Measurements from ENCODE around the gene PIK3R1. TPM values are rescaled to one million over a fixed set of nuclear protein-coding genes. Genes with fewer than 3 reads are reported as not detected.

Gene PIK3R1
- 29.1 TPM for polyA plus RNA-seq

DNA sequence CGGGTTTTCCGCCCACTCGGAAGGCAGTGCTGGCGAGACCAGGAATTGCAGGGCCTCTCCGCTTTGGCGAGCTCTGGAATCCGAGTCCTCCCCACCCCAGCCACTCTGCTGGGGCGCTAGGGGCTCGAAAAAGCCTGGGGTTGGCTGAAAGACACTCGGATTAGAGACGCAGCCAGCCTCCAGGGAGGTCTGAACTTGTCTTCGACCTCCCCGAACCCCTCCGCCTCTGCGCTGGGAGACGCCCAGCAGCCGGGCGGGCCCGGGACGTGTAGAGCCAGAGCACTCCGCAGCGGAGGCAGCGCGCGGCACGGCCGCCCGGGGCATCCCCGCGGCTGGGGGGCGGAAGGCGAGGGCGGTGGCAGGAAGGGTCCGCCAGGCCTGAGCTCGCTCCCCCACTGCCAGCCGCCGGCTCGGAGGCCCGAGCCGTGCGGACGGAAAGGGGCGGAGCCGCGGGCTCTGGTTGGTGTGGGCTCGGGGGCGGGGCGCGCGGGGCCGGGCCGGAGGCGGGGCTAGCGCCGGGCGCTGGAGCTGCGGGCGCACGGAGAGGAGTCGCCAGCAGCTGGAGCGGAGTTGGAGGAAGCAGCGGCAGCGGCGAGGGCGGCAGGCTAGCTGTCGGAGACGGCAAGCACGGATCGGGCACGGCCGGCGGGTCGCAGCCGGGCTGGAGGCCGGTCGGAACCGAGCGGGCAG, at the start of gene PIK3R1:
TSS of gene PIK3R1 (plus strand) at position 549 of the 690 bp plus-strand sequence. CDS start 10,920 bp downstream, outside the sequence.
- peak within 1 kb of the TSS; percentile 78 to 97 (median 97) for H3K27ac Mint-ChIP-seq
- peaks cover 11 to 38% (median 36%) of the 10 kb centered on the region in 3 donors for H3K4me1 Mint-ChIP-seq
- H3K27me3 Mint-ChIP-seq: no peaks in the 10 kb centered on the region
- peak within 1 kb of the TSS; percentile 85 to 97 (median 92) for H3K4me3 Mint-ChIP-seq
- H3K9me3 Mint-ChIP-seq: peaks cover 4 to 8% (median 6%) of the 10 kb centered on the region in 3 donors
- no peaks in the 10 kb centered on the region for H3K36me3 Mint-ChIP-seq

- no peak overlapping the region for H3K4me3 Mint-ChIP-seq
- H3K27me3 Mint-ChIP-seq: no peaks in the 10 kb centered on the region
- no peaks in the 10 kb centered on the region for H3K4me1 Mint-ChIP-seq
- H3K36me3 Mint-ChIP-seq: no peaks in the 10 kb centered on the region
- no peaks in the 10 kb centered on the region for H3K9me3 Mint-ChIP-seq
- no peak overlapping the region for H3K27ac Mint-ChIP-seq
Observed at GRCh38 chr5:68167195-68167651, 48.3 kb upstream of the PIK3R1 start.

DNA sequence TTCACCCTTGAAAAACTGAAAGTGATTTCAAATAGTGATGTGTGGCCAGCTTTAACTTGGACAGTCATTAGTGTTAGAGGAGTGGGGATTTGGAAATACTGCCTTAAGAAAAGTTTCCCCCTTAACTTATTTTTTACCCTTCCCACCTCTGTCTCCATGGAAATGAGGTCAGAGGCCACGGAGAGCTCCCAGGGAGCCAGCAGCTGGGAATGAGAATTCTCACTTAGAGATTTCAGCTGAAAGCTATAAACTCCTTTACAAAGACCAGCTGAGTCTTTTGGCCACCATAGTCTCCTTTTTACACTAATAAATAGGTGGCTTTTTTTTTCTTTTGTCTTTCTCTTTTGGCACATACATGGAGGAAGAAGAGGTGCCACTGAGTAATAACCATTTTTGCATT, 45.7 kb upstream of the PIK3R1 start:
- H3K36me3 Mint-ChIP-seq: no peaks in the 10 kb centered on the region
- H3K4me1 Mint-ChIP-seq: no peaks in the 10 kb centered on the region
- H3K4me3 Mint-ChIP-seq: no peak overlapping the region
- no peaks in the 10 kb centered on the region for H3K9me3 Mint-ChIP-seq
- peaks cover 3% of the 10 kb centered on the region for H3K27me3 Mint-ChIP-seq
- H3K27ac Mint-ChIP-seq: no peak overlapping the region

DNA sequence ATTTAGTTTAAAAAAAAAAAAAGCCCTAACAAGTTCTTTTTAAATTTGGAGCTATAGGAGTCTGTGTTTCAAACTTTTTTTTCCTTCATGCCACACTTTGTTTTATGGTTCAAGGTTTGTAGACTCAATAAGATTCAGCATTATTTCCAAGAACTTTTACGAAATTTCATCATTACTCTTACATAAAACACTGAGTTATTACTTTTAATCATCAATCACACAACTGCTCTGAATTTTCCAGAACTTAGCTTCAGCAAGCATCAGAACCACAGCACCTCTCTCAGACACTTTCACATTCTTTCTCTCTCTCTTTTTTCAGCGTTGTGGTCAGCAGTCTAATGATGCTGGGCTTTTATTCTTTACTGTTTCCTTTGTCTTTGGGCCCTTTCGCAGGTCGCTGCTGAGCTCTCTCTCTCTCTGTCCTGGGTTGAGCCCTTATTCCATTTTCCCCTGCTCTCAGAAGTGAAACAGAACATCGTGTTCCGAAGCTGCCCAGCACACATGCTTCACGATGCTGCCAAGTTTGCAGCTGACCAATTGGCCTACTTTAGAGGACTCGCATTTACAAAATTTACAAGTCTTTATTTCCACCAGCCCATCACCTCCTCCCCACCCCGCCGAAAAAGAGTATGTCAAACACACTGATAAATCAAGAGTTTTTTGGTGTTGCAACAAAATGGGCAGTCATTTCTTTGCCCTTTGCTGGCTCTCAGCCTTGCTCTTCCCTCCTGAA, 44.6 kb upstream of the PIK3R1 start:
- H3K4me3 Mint-ChIP-seq: no peak overlapping the region
- H3K9me3 Mint-ChIP-seq: no peaks in the 10 kb centered on the region
- no peaks in the 10 kb centered on the region for H3K36me3 Mint-ChIP-seq
- peaks cover 3% of the 10 kb centered on the region for H3K27me3 Mint-ChIP-seq
- no peak overlapping the region for H3K27ac Mint-ChIP-seq
- H3K4me1 Mint-ChIP-seq: no peaks in the 10 kb centered on the region

DNA sequence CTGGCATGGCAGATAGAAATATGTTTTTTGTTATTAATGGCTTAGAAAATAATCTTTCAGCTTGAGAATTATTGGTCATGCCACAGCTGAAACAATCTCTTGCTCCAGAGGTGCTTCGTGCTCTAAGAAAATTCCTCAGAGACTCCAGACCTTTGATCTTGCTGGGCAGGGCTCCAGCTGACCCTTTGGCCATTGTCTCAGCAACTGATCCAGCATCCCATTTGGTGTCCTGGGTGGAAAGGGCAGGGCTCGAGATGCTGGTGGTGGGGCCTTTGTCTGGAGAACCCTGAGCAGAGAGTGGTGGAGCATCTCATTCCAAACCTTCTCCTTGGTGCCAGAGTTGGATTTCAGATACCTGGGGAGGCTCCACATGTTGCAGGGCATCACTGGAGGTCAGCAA, 43.2 kb upstream of the PIK3R1 start:
- Mint-ChIP-seq H3K27ac (no peak overlapping the region), H3K9me3 (no peaks in the 10 kb centered on the region), H3K27me3 (peaks cover 3% of the 10 kb centered on the region), H3K4me1 (no peaks in the 10 kb centered on the region), H3K4me3 (no peak overlapping the region), H3K36me3 (no peaks in the 10 kb centered on the region)

DNA sequence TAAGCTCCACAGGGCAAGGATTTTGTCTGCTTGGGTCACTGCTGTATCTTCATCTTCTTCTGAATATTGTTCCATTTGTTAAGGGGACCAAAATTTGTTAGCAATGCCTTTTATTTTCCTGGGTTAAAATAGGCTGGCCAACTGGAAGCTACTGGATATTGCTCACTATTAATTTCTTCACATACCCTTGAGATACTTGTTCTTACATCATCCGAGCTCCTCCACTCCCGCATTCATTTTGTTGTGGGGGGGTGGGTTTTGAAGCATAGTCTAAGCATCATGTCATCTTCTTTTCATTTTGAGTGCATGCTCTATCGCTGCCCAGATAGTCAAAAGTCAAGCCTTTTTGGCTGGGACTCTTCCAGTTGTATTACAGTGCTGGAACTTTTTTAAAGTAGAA, 42.5 kb upstream of the PIK3R1 start:
- no peaks in the 10 kb centered on the region for H3K36me3 Mint-ChIP-seq
- no peaks in the 10 kb centered on the region for H3K9me3 Mint-ChIP-seq
- no peak overlapping the region for H3K27ac Mint-ChIP-seq
- no peak overlapping the region for H3K4me3 Mint-ChIP-seq
- peaks cover 3% of the 10 kb centered on the region for H3K27me3 Mint-ChIP-seq
- no peaks in the 10 kb centered on the region for H3K4me1 Mint-ChIP-seq

- H3K9me3 Mint-ChIP-seq: no peaks in the 10 kb centered on the region
- H3K27ac Mint-ChIP-seq: no peak overlapping the region
- H3K4me1 Mint-ChIP-seq: no peaks in the 10 kb centered on the region
- no peaks in the 10 kb centered on the region for H3K36me3 Mint-ChIP-seq
- H3K4me3 Mint-ChIP-seq: no peak overlapping the region
- peaks cover 3% of the 10 kb centered on the region for H3K27me3 Mint-ChIP-seq
Observed at GRCh38 chr5:68176253-68176652, 39.3 kb upstream of the PIK3R1 start.

GRCh38 chr5:68176802-68177479, 38.6 kb upstream of the PIK3R1 start:
- no peak overlapping the region for H3K27ac Mint-ChIP-seq
- H3K4me1 Mint-ChIP-seq: peaks cover 0 to under 1% (median 0%) of the 10 kb centered on the region in 3 donors
- H3K4me3 Mint-ChIP-seq: no peak overlapping the region
- no peaks in the 10 kb centered on the region for H3K9me3 Mint-ChIP-seq
- peaks cover 2% of the 10 kb centered on the region for H3K36me3 Mint-ChIP-seq
- peaks cover 3% of the 10 kb centered on the region for H3K27me3 Mint-ChIP-seq

DNA sequence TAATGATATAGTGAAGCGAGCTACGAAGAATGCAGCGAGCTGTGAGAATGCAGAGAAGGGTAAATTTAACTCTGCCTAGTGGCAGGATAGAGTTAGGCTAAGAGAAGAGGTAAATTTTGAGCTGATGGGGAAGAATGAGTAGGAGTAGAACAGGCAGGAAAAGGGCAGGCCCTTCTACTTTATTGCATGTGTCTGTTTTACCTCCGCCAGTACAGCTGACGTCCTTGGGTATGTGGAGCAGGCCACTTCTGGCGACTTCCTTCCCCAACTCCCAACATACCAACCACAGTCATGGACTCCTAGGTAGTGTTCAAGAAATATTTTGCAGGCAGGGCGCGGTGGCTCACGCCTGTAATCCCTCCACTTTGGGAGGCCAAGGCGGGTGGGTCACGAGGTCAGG, 37.9 kb upstream of the PIK3R1 start:
- Mint-ChIP-seq H3K9me3 (no peaks in the 10 kb centered on the region), H3K27me3 (peaks cover 1% of the 10 kb centered on the region)

DNA sequence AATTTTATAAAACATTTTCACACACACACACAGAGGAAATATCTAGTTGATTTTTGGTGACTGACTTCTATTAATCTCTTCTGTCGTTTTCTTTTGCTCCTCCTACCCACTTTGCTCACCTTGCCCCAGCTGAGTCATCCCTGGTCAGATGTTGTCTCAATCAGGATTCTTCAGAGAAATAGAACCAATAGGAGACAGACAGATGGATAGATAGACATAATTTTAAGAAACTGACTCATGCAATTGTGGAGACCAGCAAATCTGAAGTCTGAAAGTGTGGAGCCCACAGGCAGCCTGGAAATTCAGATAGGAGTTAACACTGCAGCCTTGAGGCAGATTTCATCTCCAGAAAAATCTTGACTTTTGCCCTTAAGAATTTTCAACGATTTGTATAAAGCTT, 37.0 kb upstream of the PIK3R1 start:
- Mint-ChIP-seq H3K9me3 (no peaks in the 10 kb centered on the region), H3K4me3 (no peak overlapping the region), H3K27me3 (no peaks in the 10 kb centered on the region), H3K36me3 (peaks cover 2% of the 10 kb centered on the region), H3K4me1 (peaks cover 0 to 6% (median 3%) of the 10 kb centered on the region in 3 donors), H3K27ac (peak overlapping the region in 1 of 3 donors; percentile 13)

More for the DNA sequence above, 37.9 kb upstream of the PIK3R1 start:
- peaks cover 2% of the 10 kb centered on the region for H3K36me3 Mint-ChIP-seq
- no peak overlapping the region for H3K4me3 Mint-ChIP-seq
- H3K27ac Mint-ChIP-seq: no peak overlapping the region
- H3K4me1 Mint-ChIP-seq: peaks cover 0 to 4% (median 1%) of the 10 kb centered on the region in 3 donors

DNA sequence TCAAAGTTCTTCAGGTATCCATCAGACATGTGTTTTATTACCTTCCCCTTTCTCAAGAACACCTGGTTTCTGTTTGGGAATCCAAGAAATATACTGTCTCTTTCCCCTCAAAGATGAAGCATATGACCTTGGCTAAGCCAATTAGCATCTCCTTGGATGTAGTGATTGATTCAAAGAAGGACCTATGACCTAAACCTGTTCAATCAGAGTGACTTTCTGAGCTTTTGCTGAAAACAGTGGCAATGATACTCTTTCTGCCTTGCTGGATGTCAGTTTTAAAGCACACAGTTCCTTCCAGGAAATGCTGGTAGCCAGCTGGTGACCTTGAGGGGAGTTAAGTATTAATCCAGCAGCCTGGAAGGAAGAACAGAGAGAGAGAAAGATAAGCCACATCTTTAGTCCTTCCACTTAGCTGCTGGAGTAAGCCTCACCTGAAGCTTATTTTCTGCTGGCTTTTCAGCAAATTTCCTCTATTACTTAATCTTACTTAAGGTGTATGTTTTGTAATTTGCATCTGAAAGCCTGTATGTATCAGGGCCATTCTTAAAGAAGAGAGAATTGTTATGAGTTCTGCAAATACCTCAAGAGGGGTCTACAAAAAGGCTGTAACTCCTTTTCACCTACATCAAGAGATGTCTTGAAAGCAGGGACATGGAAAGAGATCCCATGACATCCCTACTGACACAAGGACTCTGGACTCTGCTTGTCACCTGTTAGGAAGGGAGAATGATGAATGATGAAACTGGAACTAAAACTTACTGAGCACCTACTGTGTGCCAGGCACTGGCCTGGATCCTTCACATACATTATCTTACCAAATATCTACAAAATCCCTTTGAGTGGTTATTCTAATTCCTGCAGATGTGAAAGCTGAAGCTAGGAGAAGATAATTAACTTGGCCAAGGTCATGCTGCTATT, 35.2 kb upstream of the PIK3R1 start:
- H3K27me3 Mint-ChIP-seq: no peaks in the 10 kb centered on the region
- peaks cover 0 to 6% (median 3%) of the 10 kb centered on the region in 3 donors for H3K4me1 Mint-ChIP-seq
- H3K27ac Mint-ChIP-seq: no peak overlapping the region
- no peak overlapping the region for H3K4me3 Mint-ChIP-seq
- peaks cover 2% of the 10 kb centered on the region for H3K36me3 Mint-ChIP-seq
- peaks cover 0 to 2% (median 0%) of the 10 kb centered on the region in 3 donors for H3K9me3 Mint-ChIP-seq

DNA sequence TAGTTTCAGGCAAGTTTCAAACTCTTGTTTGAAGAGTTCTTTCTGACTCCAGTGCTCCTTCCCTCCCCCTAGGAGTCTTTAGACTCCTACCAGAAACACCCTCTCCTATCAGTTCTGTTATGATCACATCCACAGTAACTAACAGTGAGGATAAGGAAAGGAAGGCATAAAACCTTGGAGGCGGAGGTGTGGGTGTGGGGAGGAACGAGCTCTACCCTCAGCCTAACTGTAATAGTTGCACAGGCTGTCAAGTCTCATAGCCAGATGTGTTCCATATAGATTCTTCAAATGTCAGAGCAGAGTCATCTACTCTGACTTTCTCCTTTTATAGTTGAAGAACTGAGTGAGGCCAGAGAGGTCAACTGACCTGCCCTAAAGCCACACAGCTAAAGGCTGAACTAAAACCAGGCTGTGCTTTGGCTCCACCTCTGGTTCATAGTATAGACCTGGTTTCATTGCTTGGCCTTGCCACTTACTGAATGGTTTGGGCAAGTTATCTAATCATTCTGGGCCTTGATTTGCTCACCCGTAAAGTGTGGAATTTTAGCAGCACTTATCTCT, 34.4 kb upstream of the PIK3R1 start:
- no peak overlapping the region for H3K4me3 Mint-ChIP-seq
- H3K27me3 Mint-ChIP-seq: no peaks in the 10 kb centered on the region
- H3K4me1 Mint-ChIP-seq: peaks cover 0 to 6% (median 3%) of the 10 kb centered on the region in 3 donors
- peaks cover 2% of the 10 kb centered on the region for H3K36me3 Mint-ChIP-seq
- H3K27ac Mint-ChIP-seq: no peak overlapping the region
- peaks cover 0 to 2% (median 0%) of the 10 kb centered on the region in 3 donors for H3K9me3 Mint-ChIP-seq

GRCh38 chr5:68182094-68182493, 33.5 kb upstream of the PIK3R1 start:
- H3K4me1 Mint-ChIP-seq: peaks cover 0 to 6% (median 3%) of the 10 kb centered on the region in 3 donors
- H3K27me3 Mint-ChIP-seq: no peaks in the 10 kb centered on the region
- no peak overlapping the region for H3K4me3 Mint-ChIP-seq

DNA sequence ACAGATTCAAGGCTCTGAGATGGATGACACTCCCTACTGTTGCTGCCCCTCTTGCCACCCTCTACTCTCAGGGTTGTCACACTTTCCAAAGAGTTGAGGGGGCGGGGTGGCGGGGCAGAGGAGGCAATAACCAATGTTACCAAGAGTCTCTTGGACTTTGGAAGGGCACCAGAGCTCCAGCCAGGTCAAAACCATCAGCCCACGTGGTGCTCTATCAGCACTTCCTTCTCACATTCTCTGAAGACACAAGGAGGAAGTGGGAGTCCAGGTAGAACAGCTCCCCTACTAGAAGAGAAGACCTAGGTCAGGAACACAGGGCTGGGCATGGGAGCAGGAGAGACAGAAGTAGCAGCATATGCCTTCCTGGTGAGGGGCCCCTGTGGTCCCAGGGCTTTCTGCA, 33.0 kb upstream of the PIK3R1 start:
- Mint-ChIP-seq H3K4me3 (no peak overlapping the region), H3K9me3 (peaks cover 0 to 2% (median 0%) of the 10 kb centered on the region in 3 donors), H3K4me1 (peaks cover 0 to 6% (median 3%) of the 10 kb centered on the region in 3 donors), H3K27ac (no peak overlapping the region), H3K36me3 (peaks cover 2% of the 10 kb centered on the region), H3K27me3 (no peaks in the 10 kb centered on the region)

More at GRCh38 chr5:68182094-68182493, 33.5 kb upstream of the PIK3R1 start:
- peaks cover 0 to 2% (median 0%) of the 10 kb centered on the region in 3 donors for H3K9me3 Mint-ChIP-seq
- no peak overlapping the region for H3K27ac Mint-ChIP-seq
- H3K36me3 Mint-ChIP-seq: peaks cover 2% of the 10 kb centered on the region

Measured in IgD-negative memory B cell (primary cell).